Gastrocnemius medialis (tissue), 4 donors: ENCODE data around the gene DPY19L2. TPM values are rescaled to one million over a fixed set of nuclear protein-coding genes. Genes with fewer than 3 reads are reported as not detected.
"Not testable (repeated sequence)": the region's sequence is repeated elsewhere in the genome, so short reads cannot be mapped to it uniquely, and the experiment has no call there.

Experiments used
- ATAC-seq, 2 donors: fragments of 150-250 bp; one replicate each; pipeline ENCODE4 v1.9.1; 2016
- DNase-seq, 2 donors: peaks; one replicate each; pipeline ENCODE4 v3.0.0-alpha.2; 2019
- H3K27ac ChIP-seq, 4 donors: fragments of 200-600 bp; sonication (generic); 1 replicate in 1 of 4; 2 replicates in 3 of 4; pipeline ENCODE4 v1.5.1; 2016 to 2018; ENCODE audit warnings: mild to moderate bottlenecking in 2 of 4, moderate library complexity in 1 of 4
- H3K27me3 ChIP-seq, 3 donors: fragments of 200-600 bp; sonication (generic) in 2 of 3; 1 replicate in 1 of 3; 2 replicates in 2 of 3; pipeline versions ENCODE4 v1.5.1 to v1.6.0; 2016 to 2019; ENCODE audit warnings: mild to moderate bottlenecking in 1 of 3, moderate library complexity in 1 of 3
- H3K36me3 ChIP-seq, 2 donors: fragments of 200-600 bp; sonication (generic) in 1 of 2; one replicate each; pipeline ENCODE4 v1.5.1; 2017 to 2018
- H3K4me1 ChIP-seq, 2 donors: fragments of 200-600 bp; sonication (generic) in 1 of 2; one replicate each; pipeline ENCODE4 v1.5.1; 2016 to 2017; ENCODE audit warnings: mild to moderate bottlenecking in 2 of 2
- H3K4me3 ChIP-seq, 4 donors: fragments of 200-600 bp; sonication (generic) in 3 of 4; 1 replicate in 1 of 4; 2 replicates in 3 of 4; pipeline ENCODE4 v1.5.1; 2016 to 2019; ENCODE audit warnings: mild to moderate bottlenecking in 2 of 4
- H3K9me3 ChIP-seq, 3 donors: fragments of 200-600 bp; sonication (generic) in 2 of 3; 1 replicate in 1 of 3; 2 replicates in 2 of 3; pipeline ENCODE4 v1.5.1; 2016 to 2019
- CTCF ChIP-seq, 5 experiments: fragments of 450-650 bp in 3 of 5; fragments of 200-600 bp in 2 of 5; sonication (generic) in 2 of 5; IDR thresholded peaks in 4 of 5; conservative IDR thresholded peaks in 1 of 5; 1 replicate in 4 of 5; 2 replicates in 1 of 5; pipeline ENCODE4 v1.5.1; 2016 to 2019; ENCODE audit warnings: antibody characterized with exemption in 5 of 5, mild to moderate bottlenecking in 3 of 5, moderate library complexity in 3 of 5
- POLR2A ChIP-seq, 2 donors: fragments of 450-650 bp; IDR thresholded peaks; one replicate each; pipeline ENCODE4 v1.6.1; 2017; ENCODE audit warnings: antibody characterized with exemption in 2 of 2, mild to moderate bottlenecking in 2 of 2, moderate library complexity in 2 of 2
- in situ Hi-C, 4 donors: fragments of 200-750 bp; cut with MboI; loops; one replicate each; pipeline versions ENCODE4 v1.15.0 to v1.8.0; 2017; ENCODE audit warnings: low sequenced_read_pairs in 4 of 4
- intact Hi-C: fragments of 100-400 bp; cut with DNase I; formaldehyde crosslinking; loops from one replicate; pipeline ENCODE4 v1.15.1; 2023; ENCODE audit warnings: low total_unique reads
- total RNA-seq, 4 donors: library from RNA; depleted of rRNA; stranded (reverse); fragments of >200 nt; gene quantifications; one replicate each; pipeline versions ENCODE4 v1.1.0 to v1.2.3, GENCODE V29; 2016

The DPY19L2 gene
- total RNA-seq, 4 donors from 2014 or later = 0.13 to 1.5 (median 0.27) TPM; not detected in 1

GRCh38 chr12:63706336-63706735 is 38.0 kb upstream of the DPY19L2 start:
- no peak for DNase-seq
- in situ Hi-C loops = no loop called here
- TF ChIP-seq POLR2A (IDR thresholded peaks at IDR 0.05) = no peak
- TF ChIP-seq CTCF (IDR thresholded peaks at IDR 0.05 in 4 of 5, conservative IDR thresholded peaks at IDR 0.05 in 1 of 5) = no peak
- intact Hi-C loops = no loop called here
- Histone ChIP-seq H3K27ac (no peak overlapping the region), H3K9me3 (no peaks in the 10 kb centered on the region), H3K36me3 (no peaks in the 10 kb centered on the region), H3K27me3 (no peaks in the 10 kb centered on the region), H3K4me3 (no peak overlapping the region), H3K4me1 (no peaks in the 10 kb centered on the region)
- no peak for ATAC-seq

GRCh38 chr12:63699678-63700382 is 31.5 kb upstream of the DPY19L2 start:
- H3K9me3 ChIP-seq, H3K4me1 ChIP-seq, intact Hi-C loops, H3K36me3 ChIP-seq, ATAC-seq, H3K27ac ChIP-seq, DNase-seq, in situ Hi-C loops, H3K4me3 ChIP-seq, H3K27me3 ChIP-seq: not testable (repeated sequence)

GRCh38 chr12:63699011-63699410 is 30.7 kb upstream of the DPY19L2 start:
- H3K27me3 ChIP-seq, ATAC-seq, H3K9me3 ChIP-seq, in situ Hi-C loops, H3K27ac ChIP-seq, DNase-seq, H3K4me1 ChIP-seq, H3K36me3 ChIP-seq, intact Hi-C loops, H3K4me3 ChIP-seq: not testable (repeated sequence)

- H3K27me3 ChIP-seq, ATAC-seq, DNase-seq, in situ Hi-C loops, H3K27ac ChIP-seq, H3K36me3 ChIP-seq, H3K4me3 ChIP-seq, H3K4me1 ChIP-seq, intact Hi-C loops, H3K9me3 ChIP-seq: not testable (repeated sequence)
Measured at GRCh38 chr12:63690837-63691236, 22.5 kb upstream of the DPY19L2 start.

GRCh38 chr12:63689141-63689540 is 20.8 kb upstream of the DPY19L2 start:
- H3K27ac ChIP-seq, H3K4me1 ChIP-seq, in situ Hi-C loops, ATAC-seq, DNase-seq, H3K27me3 ChIP-seq, H3K9me3 ChIP-seq, H3K36me3 ChIP-seq, intact Hi-C loops, H3K4me3 ChIP-seq: not testable (repeated sequence)

- H3K4me3 ChIP-seq, H3K4me1 ChIP-seq, H3K9me3 ChIP-seq, in situ Hi-C loops, H3K36me3 ChIP-seq, H3K27me3 ChIP-seq, H3K27ac ChIP-seq, intact Hi-C loops, DNase-seq, ATAC-seq: not testable (repeated sequence)
Measured at GRCh38 chr12:63686623-63687022, 18.3 kb upstream of the DPY19L2 start.

- H3K4me1 ChIP-seq, H3K9me3 ChIP-seq, intact Hi-C loops, H3K27ac ChIP-seq, DNase-seq, ATAC-seq, H3K4me3 ChIP-seq, in situ Hi-C loops, H3K36me3 ChIP-seq, H3K27me3 ChIP-seq: not testable (repeated sequence)
Measured at GRCh38 chr12:63685789-63686188, 17.5 kb upstream of the DPY19L2 start.

- ATAC-seq, H3K4me3 ChIP-seq, DNase-seq, intact Hi-C loops, H3K4me1 ChIP-seq, H3K27ac ChIP-seq, H3K36me3 ChIP-seq, H3K27me3 ChIP-seq, H3K9me3 ChIP-seq, in situ Hi-C loops: not testable (repeated sequence)
Measured at GRCh38 chr12:63682617-63683016, 14.3 kb upstream of the DPY19L2 start.

- intact Hi-C loops, ATAC-seq, H3K27ac ChIP-seq, in situ Hi-C loops, H3K4me3 ChIP-seq, H3K4me1 ChIP-seq, H3K36me3 ChIP-seq, H3K27me3 ChIP-seq, DNase-seq, H3K9me3 ChIP-seq: not testable (repeated sequence)
Measured at GRCh38 chr12:63680758-63681157, 12.5 kb upstream of the DPY19L2 start.
